GM21367 (cell line): ENCODE measurements around the gene RIPOR2.

Source experiments
- ATAC-seq: cut with Tn5 transposase; IDR thresholded peaks from one replicate; pipeline ENCODE4 v1.9.1; 2021; ENCODE audit not compliant: unreplicated experiment

Gene RIPOR2

GRCh38 chr6:24935366-24936152, at the start of gene RIPOR2:
Gene RIPOR2, minus strand, starts transcription at chr6:24935960. Its CDS starts 62 bp downstream, at chr6:24935898.
- no peak for ATAC-seq

GRCh38 chr6:24985323-24985722, 49.6 kb upstream of the RIPOR2 start:
- no peak for ATAC-seq

GRCh38 chr6:24982231-24982630, 46.5 kb upstream of the RIPOR2 start:
- no peak for ATAC-seq

- ATAC-seq: no peak
These were observed 45.6 kb upstream of the RIPOR2 start for GRCh38 chr6:24981386-24981760.

GRCh38 chr6:24980507-24981385, 45.0 kb upstream of the RIPOR2 start:
- ATAC-seq: no peak

DNA sequence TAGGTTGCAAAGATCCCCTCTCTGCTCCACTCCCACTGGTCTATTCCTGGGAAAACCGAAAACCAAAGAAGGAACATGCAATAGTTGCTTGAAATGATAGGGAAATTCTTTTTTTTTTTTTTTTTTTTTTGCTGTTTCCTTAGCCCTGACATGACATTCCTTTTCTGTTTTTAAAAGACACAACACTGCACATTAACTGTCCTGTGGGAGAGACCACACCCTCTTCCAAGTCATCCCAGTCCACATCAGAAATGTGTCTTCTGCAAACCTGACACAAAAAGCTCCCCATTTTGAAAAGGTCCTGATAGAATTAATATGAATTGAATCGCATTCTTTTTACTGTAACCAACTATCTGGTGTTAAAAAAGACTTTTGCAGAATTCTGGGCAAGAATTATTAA, 43.4 kb upstream of the RIPOR2 start:
- ATAC-seq: no peak

GRCh38 chr6:24974182-24975171, 38.7 kb upstream of the RIPOR2 start:
- ATAC-seq: no peak

GRCh38 chr6:24972311-24972958, 36.7 kb upstream of the RIPOR2 start:
- no peak for ATAC-seq

- no peak for ATAC-seq
These were observed 35.3 kb upstream of the RIPOR2 start for GRCh38 chr6:24971067-24971466.

DNA sequence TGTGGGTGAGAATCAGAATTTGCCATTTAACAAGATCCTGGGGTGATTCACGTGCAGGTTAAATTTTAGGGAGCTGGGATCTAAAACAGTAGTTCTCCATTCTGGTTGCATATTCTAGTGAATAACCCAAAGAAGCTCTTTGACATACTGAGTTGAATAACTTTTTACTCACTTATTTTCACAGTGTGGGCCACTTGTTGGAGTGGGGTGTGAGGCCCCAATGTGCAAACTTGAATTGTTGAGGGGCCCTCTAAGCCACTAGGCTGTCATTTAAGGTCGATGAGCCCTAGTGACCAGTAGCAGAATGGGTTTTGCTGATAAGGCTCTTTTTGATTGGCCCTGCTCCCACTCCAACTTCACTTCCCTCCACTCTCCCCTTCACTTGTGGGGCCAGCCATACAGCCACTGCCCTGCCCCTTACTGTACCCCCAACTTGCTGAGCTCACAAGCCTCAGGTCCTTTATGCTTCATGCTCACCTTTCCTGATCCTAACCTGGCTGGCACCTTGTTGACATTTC, 33.6 kb upstream of the RIPOR2 start:
- ATAC-seq: no peak

GRCh38 chr6:24968783-24969182, 33.0 kb upstream of the RIPOR2 start:
- ATAC-seq: no peak

DNA sequence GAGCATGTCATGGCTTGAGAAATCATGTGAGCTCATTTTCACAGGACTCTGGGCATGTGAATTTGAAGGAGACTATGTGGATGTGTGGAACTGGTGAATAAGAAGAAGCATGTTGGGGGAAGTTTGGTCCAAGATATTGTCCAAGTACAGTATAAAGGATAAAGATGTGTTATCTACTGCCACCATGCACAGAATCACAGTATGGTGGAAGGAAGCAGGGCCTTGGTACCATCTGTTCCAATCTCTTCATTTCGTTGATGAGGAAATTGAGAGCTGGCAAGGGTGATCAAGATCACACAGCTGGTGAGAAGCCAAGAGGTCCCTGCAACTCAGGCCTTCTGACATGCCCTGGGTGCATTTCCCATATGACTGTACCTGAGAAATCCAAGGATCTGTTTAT, 31.5 kb upstream of the RIPOR2 start:
- no peak for ATAC-seq

DNA sequence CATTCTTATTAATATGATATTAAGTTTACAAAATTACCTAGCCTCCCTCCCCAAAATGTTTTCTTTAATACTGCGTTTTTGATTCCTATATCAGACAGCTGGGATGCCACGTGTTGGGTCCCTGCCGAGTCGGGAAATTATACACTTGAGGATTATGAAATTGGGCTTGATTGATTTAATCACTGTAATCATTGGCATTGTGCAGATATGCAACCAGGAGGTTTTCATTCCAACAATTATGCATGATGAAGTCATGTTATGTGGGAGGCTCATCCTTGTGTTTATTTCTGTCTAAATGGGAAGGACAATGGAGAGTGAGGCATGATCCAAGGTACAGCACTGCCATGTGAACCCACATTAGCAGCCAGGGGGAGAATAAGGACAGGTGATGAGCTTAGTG, 30.6 kb upstream of the RIPOR2 start:
- ATAC-seq: no peak

DNA sequence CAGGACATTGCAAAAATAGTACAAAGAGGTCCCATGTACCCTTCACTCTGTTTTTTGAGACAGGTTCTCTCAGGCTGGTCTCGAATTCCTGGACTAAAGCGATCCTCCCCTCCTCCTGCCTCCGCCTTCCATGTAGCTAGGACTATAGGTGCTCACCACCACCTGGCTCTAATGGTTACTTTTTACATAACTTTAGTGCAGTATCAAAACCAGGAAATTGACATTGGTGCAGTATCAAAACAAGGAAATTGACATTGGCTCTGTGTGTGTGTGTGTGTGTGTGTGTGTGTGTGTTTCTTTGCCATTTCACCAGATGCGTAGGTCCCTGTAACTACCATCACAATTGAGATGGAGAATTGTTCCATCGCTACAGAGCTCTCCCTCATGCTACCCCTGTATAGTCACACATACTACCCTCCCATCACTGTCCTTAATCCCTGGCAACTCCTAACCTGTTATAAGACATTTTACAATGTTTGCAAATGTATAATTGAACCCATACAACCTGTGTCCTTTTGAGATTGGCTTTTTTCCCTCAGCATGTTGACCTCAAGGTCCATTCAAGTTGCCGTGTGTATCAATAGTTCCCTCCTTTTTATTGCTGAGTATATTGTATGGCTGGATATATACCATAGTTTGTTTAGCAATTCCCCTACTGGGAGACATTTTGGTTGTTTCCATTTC, 28.3 kb upstream of the RIPOR2 start:
- ATAC-seq: no peak

DNA sequence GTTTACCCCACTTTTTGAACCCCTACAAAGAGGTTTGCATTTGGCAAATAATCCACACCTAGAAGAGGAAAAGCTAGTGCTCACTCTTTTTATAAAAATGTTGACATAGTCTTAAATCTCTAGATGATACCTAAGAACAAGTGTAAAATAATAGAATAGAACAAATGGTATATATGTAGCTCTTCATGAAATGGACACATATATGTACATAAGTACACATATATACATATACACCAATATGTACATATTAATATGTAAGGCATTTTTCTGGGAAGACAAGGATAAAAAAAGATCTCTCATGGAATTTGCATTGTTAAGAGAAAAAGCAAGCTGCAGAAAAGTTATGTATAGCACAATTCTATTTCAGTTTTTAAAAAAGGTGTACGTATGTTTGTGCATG, 27.6 kb upstream of the RIPOR2 start:
- no peak for ATAC-seq

GRCh38 chr6:24961852-24962251, 26.1 kb upstream of the RIPOR2 start:
- no peak for ATAC-seq

- no peak for ATAC-seq
These were observed 25.3 kb upstream of the RIPOR2 start for GRCh38 chr6:24960991-24961475.

- no peak for ATAC-seq
These were observed 23.6 kb upstream of the RIPOR2 start for GRCh38 chr6:24959319-24959718.

DNA sequence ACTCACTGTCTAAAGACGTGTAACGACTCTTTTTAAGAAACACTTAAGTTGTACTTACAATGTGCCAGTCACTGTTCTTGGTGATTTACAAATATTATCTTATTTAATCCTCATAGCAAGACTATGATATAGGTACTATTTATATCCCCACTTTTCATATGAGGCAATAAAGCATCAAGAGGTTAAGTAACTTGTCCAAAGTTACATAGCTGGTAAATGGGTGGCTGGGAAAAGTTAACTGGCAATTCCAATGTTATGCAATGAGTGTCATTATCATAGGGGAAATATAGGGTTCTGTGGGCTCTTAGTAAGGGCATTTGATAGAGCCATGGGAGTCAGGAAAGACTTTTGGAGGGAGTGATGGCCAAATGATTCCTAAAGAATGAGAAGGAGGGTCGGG, 21.4 kb upstream of the RIPOR2 start:
- ATAC-seq: no peak

DNA sequence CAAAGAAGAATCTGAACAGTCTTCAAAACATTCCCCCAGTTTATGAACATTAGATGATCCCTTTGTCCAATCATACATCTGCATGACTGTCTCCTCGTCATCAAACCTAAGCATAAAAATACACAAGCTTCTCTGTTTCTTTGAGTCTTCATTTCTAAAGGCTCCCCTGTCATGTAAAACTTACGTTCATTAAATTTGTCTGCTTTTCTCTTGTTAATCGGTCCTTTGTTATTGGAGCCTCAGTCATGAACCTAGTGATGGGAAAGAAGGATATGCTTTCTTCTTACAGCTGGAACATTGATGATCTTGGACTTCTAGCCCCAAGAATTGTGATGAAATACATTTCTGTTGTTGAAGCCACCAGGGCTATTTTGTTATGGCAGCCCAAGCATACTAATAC, 18.0 kb upstream of the RIPOR2 start:
- no peak for ATAC-seq
